ENCODE measurements around the gene COL27A1.

GRCh38 chr9:114346146-114346545 is 190.8 kb downstream of the COL27A1 start:
- TF ChIP-seq CTCF (IDR thresholded peaks at IDR 0.05; ENCODE audit: extremely low read depth in 1 of 2, insufficient read depth in 1 of 2, low read depth in 1 of 2, low read length in 2 of 2) = no peak
- no peak for TF ChIP-seq POLR2A (IDR thresholded peaks at IDR 0.05; ENCODE audit: low read depth, low read length)
- no peak for TF ChIP-seq POLR2AphosphoS5 (IDR thresholded peaks at IDR 0.05; ENCODE audit: insufficient read depth, low read depth, low read length)
- no peak for TF ChIP-seq EZH2 (IDR thresholded peaks at IDR 0.05; ENCODE audit: borderline replicate concordance, low read depth, low read length, severe bottlenecking)

Data from endothelial cell of umbilical vein (primary cell).